ENCODE data around the gene PARD3B. TPM values are rescaled to one million over a fixed set of nuclear protein-coding genes. Genes with fewer than 3 reads are reported as not detected.

PARD3B gene
- total and polyA plus RNA-seq, 2 experiments from 2014 or later, result 3.5 to 4.4 TPM

- Histone ChIP-seq H3K79me2 (replicated peaks; ENCODE audit: insufficient read depth) (no peaks in the 10 kb centered on the region), H4K20me1 (replicated peaks; ENCODE audit: insufficient read depth) (0 out of 2 replicates have a peak, but pooled peaks cover 4% of the 10 kb centered on the region), H3K4me2 (no peak overlapping the region), H2AFZ (0 out of 2 replicates have a peak overlapping the region, but pooled peaks have one; percentile 57), H3K4me3 (no peak overlapping the region), H3K27me3 (ENCODE audit: insufficient read depth) (peaks cover 34% of the 10 kb centered on the region), H3K27ac (ENCODE audit: low read depth) (no peak overlapping the region), H3K4me1 (ENCODE audit: insufficient read depth) (peaks cover 22% of the 10 kb centered on the region), H3K36me3 (ENCODE audit: insufficient read depth) (no peaks in the 10 kb centered on the region), H3K9me2 (ENCODE audit: insufficient read depth) (no peaks in the 10 kb centered on the region), H3F3A (replicated peaks; ENCODE audit: low read depth) (0 out of 2 replicates have a peak, but pooled peaks cover 8% of the 10 kb centered on the region)
- H3K27me3 Mint-ChIP-seq (ENCODE audit: insufficient read depth, low read depth, poor library complexity), result peaks cover 27% of the 10 kb centered on the region
- no peak for ATAC-seq
- no peak for TF ChIP-seq ZNF462 (CRISPR knock-in tag; IDR thresholded peaks at IDR 0.05)
- TF ChIP-seq POLR2AphosphoS5 (IDR thresholded peaks at IDR 0.05; ENCODE audit: low read depth), result no peak
- no peak for TF ChIP-seq REST (IDR thresholded peaks at IDR 0.05; ENCODE audit: unreplicated experiment)
- no peak for TF ChIP-seq JUNB (IDR thresholded peaks at IDR 0.05; ENCODE audit: unreplicated experiment)
- TF ChIP-seq NANOG (IDR thresholded peaks at IDR 0.05; ENCODE audit: borderline replicate concordance), result no peak
- no peak for TF ChIP-seq ZNF114 (CRISPR knock-in tag; IDR thresholded peaks at IDR 0.05)
- no peak for TF ChIP-seq CREB1 (CRISPR knock-in tag; IDR thresholded peaks at IDR 0.05; ENCODE audit: low read depth)
- TF ChIP-seq EZH2 (IDR thresholded peaks at IDR 0.05; ENCODE audit: low read depth, unreplicated experiment), result no peak
- TF ChIP-seq, protein P1, sequence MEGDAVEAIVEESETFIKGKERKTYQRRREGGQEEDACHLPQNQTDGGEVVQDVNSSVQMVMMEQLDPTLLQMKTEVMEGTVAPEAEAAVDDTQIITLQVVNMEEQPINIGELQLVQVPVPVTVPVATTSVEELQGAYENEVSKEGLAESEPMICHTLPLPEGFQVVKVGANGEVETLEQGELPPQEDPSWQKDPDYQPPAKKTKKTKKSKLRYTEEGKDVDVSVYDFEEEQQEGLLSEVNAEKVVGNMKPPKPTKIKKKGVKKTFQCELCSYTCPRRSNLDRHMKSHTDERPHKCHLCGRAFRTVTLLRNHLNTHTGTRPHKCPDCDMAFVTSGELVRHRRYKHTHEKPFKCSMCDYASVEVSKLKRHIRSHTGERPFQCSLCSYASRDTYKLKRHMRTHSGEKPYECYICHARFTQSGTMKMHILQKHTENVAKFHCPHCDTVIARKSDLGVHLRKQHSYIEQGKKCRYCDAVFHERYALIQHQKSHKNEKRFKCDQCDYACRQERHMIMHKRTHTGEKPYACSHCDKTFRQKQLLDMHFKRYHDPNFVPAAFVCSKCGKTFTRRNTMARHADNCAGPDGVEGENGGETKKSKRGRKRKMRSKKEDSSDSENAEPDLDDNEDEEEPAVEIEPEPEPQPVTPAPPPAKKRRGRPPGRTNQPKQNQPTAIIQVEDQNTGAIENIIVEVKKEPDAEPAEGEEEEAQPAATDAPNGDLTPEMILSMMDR (conservative IDR thresholded peaks at IDR 0.05; ENCODE audit: low read depth in 2 of 2), result no peak
- TF ChIP-seq ZNF331 (CRISPR knock-in tag; IDR thresholded peaks at IDR 0.05; ENCODE audit: low read depth), result no peak
- TF ChIP-seq STAT1 (IDR thresholded peaks at IDR 0.05; ENCODE audit: unreplicated experiment), result no peak
- TF ChIP-seq, protein P2, sequence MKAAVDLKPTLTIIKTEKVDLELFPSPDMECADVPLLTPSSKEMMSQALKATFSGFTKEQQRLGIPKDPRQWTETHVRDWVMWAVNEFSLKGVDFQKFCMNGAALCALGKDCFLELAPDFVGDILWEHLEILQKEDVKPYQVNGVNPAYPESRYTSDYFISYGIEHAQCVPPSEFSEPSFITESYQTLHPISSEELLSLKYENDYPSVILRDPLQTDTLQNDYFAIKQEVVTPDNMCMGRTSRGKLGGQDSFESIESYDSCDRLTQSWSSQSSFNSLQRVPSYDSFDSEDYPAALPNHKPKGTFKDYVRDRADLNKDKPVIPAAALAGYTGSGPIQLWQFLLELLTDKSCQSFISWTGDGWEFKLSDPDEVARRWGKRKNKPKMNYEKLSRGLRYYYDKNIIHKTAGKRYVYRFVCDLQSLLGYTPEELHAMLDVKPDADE (IDR thresholded peaks at IDR 0.05), result no peak
- TF ChIP-seq EZH2phosphoT487 (IDR thresholded peaks at IDR 0.05; ENCODE audit: unreplicated experiment), result no peak
- H3K36me3 Mint-ChIP-seq (ENCODE audit: low read depth), result no peaks in the 10 kb centered on the region
- H3K4me3 Mint-ChIP-seq, result no peak overlapping the region
- no peak for DNase-seq (ENCODE audit: low spot score)
- H3K9me3 Mint-ChIP-seq, result no peaks in the 10 kb centered on the region
- peaks cover 9% of the 10 kb centered on the region for H3K4me1 Mint-ChIP-seq
- no peak overlapping the region for H3K27ac Mint-ChIP-seq
These were observed 3.6 kb upstream of the PARD3B start for GRCh38 chr2:204541637-204542036.
